GM12891 (cell line): ENCODE measurements around the gene SLC19A2.
A peak's percentile ranks its signal among the peaks of the same experiment; 100 is the strongest.

Experiments
- DNase-seq: peaks from one replicate; pipeline ENCODE4 v3.0.0; 2011; ENCODE audit warnings: low spot score; ENCODE audit not compliant: insufficient read length
- FAIRE-seq: peaks from 2 replicates; lab custom pipeline; 2011; peaks lifted over from hg19 to GRCh38; lab: Jason Lieb, UNC
- PAX5 ChIP-seq: IDR thresholded peaks from 2 replicates; pipeline ENCODE4 v1.6.1; 2011; ENCODE audit warnings: low read length, moderate library complexity, mild to moderate bottlenecking; ENCODE audit not compliant: insufficient read depth, severe bottlenecking
- POLR2A ChIP-seq: IDR thresholded peaks from 2 replicates; pipeline ENCODE4 v1.6.1; 2011; ENCODE audit warnings: low read depth, low read length, control low read depth
- POLR2AphosphoS5 ChIP-seq: IDR thresholded peaks from 2 replicates; pipeline ENCODE4 v1.6.1; 2011; ENCODE audit warnings: low read depth, low read length, control low read depth
- POU2F2 ChIP-seq: IDR thresholded peaks from 2 replicates; pipeline ENCODE4 v1.6.1; 2011; ENCODE audit warnings: low read depth, mild to moderate bottlenecking, control low read depth, low read length, moderate library complexity
- SPI1 ChIP-seq: IDR thresholded peaks from 2 replicates; pipeline ENCODE4 v1.6.1; 2011; ENCODE audit warnings: low read depth, low read length, control low read depth
- TAF1 ChIP-seq: IDR thresholded peaks from 2 replicates; pipeline ENCODE4 v1.6.1; 2011; ENCODE audit warnings: low read depth, low read length, control low read depth

Gene SLC19A2

DNA sequence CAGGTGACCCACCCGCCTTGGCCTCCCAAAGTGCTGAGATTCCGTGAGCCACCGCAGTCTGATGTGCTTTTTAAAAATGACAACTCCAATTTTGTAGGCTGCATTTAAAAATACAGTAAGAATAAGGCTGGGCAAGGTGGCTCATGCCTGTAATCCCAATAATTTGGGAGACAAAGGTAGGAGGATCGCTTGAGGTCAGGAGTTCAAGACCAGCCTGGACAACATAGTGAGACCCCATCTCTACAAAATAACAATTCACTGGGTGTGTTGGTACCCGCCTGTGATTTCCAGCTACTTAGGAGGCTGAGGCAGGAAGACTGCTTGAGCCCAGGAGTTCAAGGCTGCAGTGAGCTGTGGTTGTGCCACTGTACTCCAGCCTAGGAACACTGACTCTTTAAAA is 23.4 kb downstream of the SLC19A2 start:
- no peak for FAIRE-seq
- TF ChIP-seq TAF1, result no peak
- no peak for TF ChIP-seq POLR2A
- no peak for TF ChIP-seq SPI1
- TF ChIP-seq POU2F2, result no peak
- no peak for TF ChIP-seq PAX5
- TF ChIP-seq POLR2AphosphoS5, result no peak
- DNase-seq, result no peak

DNA sequence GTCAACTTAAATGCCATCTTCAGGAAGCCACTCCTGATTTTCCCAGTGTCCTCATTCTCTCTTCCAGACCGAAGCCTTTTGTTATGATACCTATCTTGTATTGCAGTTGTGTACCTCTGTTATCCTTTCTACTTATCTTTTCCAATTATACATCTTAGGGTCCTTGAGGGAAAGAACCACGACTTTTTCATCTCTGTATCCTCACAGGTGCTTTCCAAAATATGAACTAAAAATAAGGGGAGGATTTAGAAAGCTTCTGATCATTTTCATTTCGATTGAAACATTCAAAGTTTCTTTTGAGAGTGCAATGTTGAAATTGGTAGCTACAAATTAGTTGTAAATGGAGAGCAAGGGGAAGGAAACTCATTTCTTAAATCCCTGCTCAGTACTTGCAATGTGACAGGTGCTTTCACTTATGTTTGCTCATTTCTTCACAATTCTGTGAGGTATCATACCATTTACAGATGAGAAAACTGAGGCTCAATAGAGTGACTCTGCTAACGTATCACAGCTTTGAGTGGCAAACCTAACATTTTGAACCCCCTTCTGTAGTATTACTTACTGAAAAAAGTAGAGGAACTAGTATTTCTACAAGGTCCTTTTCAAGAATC is 24.2 kb downstream of the SLC19A2 start:
- no peak for DNase-seq
- TF ChIP-seq POU2F2, result no peak
- TF ChIP-seq POLR2AphosphoS5, result no peak
- no peak for TF ChIP-seq POLR2A
- no peak for FAIRE-seq

DNA sequence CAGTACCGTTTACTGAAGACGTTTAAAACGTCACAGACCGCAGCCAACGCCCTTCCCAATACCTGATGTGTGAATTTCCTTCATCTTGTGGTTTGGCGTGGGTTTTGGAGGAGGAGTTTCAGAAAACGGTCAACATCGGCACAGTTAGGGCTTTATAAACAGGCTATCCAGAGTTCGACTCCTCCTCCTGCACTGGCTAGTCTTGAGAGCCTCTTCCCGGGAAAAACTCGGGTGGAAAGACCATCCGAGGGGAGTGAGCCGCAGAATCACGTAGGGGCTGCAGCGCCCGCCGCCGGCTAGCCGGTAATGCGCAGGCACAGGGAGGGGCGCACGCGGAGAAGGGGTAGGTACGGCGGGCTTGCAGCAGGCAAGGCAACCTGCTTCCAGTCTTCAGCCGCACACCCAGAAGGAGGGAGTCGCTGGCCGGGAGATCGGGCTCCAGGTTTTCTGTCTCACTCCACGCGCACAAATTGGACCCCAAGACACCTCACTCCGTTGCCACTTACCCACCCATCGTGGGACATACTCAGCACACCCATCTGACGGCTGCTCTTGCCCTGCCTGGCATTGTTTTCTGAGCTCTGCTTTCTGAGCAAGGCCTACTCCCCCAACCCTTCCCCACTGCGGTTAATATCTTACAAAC is 25.4 kb downstream of the SLC19A2 start:
- no peak for TF ChIP-seq POU2F2
- TF ChIP-seq SPI1, result no peak
- TF ChIP-seq TAF1, result no peak
- no peak for TF ChIP-seq POLR2AphosphoS5
- no peak for TF ChIP-seq PAX5
- TF ChIP-seq POLR2A, result no peak
- DNase-seq (no peak), FAIRE-seq (peak; percentile 72)

DNA sequence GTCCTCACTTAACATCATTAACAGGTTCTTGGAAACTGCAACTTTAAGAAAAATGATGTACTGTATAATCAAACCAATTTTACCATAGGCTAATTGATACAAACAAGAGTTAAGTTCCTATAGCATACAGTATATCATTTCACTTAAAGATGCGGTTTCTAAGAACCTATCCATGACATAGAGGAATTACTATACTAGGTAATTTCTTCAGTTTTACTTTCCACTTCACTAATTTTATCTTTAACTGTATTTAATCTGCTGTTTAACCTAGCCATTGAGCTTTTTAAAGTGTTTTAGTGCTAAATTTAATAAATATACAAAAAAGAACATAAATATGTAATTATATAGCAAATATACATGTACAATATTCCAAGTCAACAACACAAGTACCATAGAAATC is 28.3 kb downstream of the SLC19A2 start:
- TF ChIP-seq POLR2AphosphoS5 (no peak), POLR2A (no peak), TAF1 (no peak)
- FAIRE-seq, result no peak
- DNase-seq, result no peak

DNA sequence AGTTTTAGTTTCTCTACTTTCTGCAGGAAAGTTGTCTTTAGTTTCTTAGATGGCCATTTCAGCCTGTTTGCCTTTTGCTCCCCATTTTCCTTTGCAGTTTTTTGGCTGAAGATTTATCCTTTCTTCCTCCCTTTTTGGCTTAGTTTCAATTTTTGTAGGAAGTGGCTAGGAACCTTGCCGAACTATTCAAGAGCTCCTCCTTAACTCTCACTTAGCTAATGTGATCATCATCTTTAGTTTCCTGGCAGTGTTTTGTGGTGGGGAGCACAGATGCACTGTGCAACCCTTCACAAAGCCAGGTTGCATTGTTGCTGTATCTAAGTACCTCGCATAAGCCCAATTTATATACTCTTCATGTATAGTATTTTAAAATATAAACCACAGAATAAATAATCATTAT is 29.7 kb downstream of the SLC19A2 start:
- DNase-seq (no peak), FAIRE-seq (no peak)
- TF ChIP-seq PAX5, result no peak
- TF ChIP-seq TAF1, result no peak
- no peak for TF ChIP-seq SPI1
- TF ChIP-seq POU2F2, result no peak
- no peak for TF ChIP-seq POLR2AphosphoS5
- no peak for TF ChIP-seq POLR2A

DNA sequence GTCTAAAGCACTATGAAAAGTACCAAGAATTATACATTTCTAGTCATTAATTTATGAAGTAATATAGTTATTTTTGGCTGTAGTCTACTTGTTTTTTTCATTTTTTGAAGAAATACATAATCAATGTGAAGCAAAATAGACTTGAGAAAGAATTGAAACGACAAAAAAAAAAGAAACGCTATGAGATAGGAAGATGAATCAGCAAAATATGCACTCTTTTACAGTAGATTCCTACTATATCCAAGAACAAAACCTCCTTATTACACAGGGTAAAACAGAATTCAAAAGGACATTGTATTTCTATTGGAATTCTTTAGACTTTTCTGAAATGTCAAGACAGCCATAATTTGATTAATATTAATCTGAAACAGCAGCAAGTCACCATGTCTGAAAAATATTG is 32.8 kb downstream of the SLC19A2 start:
- no peak for DNase-seq
- TF ChIP-seq TAF1 (no peak), POU2F2 (no peak), POLR2AphosphoS5 (no peak), SPI1 (no peak), PAX5 (no peak), POLR2A (no peak)
- FAIRE-seq, result no peak

DNA sequence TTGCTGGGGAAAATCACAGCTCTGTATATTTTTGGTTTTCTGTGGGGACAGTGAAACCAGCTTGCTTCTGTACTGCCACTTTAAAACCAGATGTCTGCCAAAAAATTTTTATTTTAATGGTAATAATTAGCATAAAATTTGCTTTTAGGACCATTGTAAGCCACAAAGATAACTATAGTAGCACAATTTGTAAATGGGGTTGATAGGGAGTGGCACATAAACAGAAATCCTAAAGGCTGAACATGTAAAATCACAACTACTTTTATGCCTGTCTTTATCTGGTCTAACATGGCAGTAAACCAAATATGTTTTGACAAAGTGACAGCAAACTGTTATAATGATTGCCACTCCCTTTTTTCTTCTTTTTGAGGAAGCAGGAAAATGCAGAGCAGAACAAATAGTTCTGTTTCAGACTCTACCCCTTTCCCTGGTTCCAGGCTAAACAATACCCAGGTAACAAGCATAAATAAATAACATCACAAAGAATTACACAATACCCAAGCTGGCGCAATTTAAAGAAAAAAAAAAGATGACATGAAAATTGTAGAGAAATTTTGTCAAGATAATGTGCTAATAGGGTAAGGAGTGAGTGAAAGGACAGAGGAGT is 34.4 kb downstream of the SLC19A2 start:
- no peak for TF ChIP-seq TAF1
- TF ChIP-seq SPI1, result no peak
- TF ChIP-seq POU2F2, result no peak
- no peak for TF ChIP-seq POLR2A
- no peak for TF ChIP-seq POLR2AphosphoS5
- no peak for TF ChIP-seq PAX5
- DNase-seq (no peak), FAIRE-seq (no peak)

DNA sequence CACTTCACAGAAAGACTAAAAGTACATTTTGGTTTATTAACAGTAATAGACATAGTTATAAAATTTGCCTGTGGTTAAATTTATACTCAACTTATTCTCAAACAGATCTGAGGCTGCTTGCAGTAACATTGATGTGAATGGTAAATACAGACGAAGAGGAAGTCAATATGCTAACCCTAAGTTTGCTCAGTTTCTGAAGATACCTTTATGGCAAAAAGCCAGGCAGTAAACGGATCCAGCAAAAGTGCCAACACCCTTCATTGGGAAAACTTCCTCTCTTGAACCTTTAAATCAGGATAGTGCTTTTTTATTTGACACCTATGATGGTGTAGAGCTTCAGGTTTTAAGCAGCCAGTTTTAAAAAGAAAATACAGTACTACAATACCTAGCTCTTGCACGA is 41.8 kb downstream of the SLC19A2 start:
- TF ChIP-seq POU2F2 (no peak), SPI1 (no peak), POLR2AphosphoS5 (no peak), PAX5 (no peak), POLR2A (no peak), TAF1 (no peak)
- FAIRE-seq, result no peak
- DNase-seq, result no peak

DNA sequence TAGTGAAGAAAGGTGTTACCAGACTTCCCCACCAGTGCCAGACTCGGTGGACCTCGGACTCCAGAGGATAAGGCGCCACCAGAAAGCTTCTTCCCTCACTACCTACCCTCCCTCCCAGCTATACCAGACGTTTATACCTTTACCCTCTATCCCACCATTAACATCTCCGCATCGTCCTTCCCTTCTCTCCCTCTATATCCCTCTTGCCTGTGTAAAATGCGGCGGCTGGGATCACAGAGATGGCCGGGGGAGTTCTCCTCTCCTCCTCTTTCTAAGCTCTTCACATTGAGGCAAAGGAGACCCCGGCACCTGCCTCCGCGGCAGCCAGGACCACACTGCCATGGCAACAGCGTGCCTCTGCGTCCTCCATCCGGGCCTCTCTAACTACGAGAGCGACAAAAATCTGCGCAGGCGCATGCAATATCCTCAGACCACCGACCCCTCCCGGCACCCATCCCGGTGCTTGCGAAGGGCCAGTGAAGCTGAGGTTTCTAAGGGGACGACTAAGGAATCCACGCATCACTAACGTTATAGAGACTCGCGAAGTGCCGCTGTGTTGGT is 58.6 kb downstream of the SLC19A2 start, which contains the start of gene CCDC181:
Gene CCDC181, minus strand, starts transcription at position 394 of the 561 bp plus-strand sequence. CDS start 2,547 bp downstream, outside the sequence.
- no peak for TF ChIP-seq POLR2AphosphoS5
- TF ChIP-seq TAF1, result no peak
- no peak for TF ChIP-seq POU2F2
- TF ChIP-seq PAX5, result no peak
- TF ChIP-seq POLR2A, result no peak
- TF ChIP-seq SPI1, result no peak
- FAIRE-seq, result peak; percentile 54
- DNase-seq, result peak; percentile 17
